OCI-LY3 (cell line): Measurements from ENCODE around the gene FGD1.

Experiments
- H2AFZ ChIP-seq: fragments of 200-600, 300-600 bp; shearing (Covaris generic); 2 replicates; pipeline ENCODE4 v1.6.0; 2014; ENCODE audit warnings: antibody characterized with exemption, low read depth, low read length
- H3K27ac ChIP-seq: fragments of 200-600, 300-600 bp; sonication (generic); 2 replicates; pipeline ENCODE4 v1.5.1; 2014; ENCODE audit warnings: mild to moderate bottlenecking, low read length, moderate library complexity, mixed read lengths
- H3K27me3 ChIP-seq: fragments of 200-600, 300-600 bp; sonication (generic); 2 replicates; pipeline ENCODE4 v1.6.1; 2014; ENCODE audit warnings: low read depth, low read length, mixed read lengths
- H3K36me3 ChIP-seq: fragments of 200-600, 300-600 bp; sonication (generic); replicated peaks from 2 replicates; pipeline ENCODE3; 2014; ENCODE audit warnings: low read depth, low read length, mixed read lengths
- H3K4me1 ChIP-seq: fragments of 300-600, 200-600 bp; sonication (generic); 2 replicates; pipeline ENCODE4 v1.6.1; 2014; ENCODE audit warnings: low read length, mixed read lengths
- H3K4me2 ChIP-seq: fragments of 200-600, 300-600 bp; sonication (generic); 2 replicates; pipeline ENCODE4 v1.6.1; 2014; ENCODE audit warnings: low read length, mixed read lengths
- H3K4me3 ChIP-seq: fragments of 300-600, 200-600 bp; sonication (generic); 2 replicates; pipeline ENCODE4 v1.5.1; 2014; ENCODE audit warnings: antibody characterized with exemption, mild to moderate bottlenecking, low read length, moderate library complexity
- H3K79me2 ChIP-seq: fragments of 300-600, 200-600 bp; shearing (Covaris generic); 2 replicates; pipeline ENCODE4 v1.6.1; 2014; ENCODE audit warnings: mild to moderate bottlenecking, low read length, mixed read lengths
- H3K9ac ChIP-seq: fragments of 300-600, 200-600 bp; shearing (Covaris generic); 2 replicates; pipeline ENCODE4 v1.6.0; 2014; ENCODE audit warnings: mild to moderate bottlenecking, low read length, moderate library complexity
- H3K9me3 ChIP-seq: fragments of 200-600, 300-600 bp; shearing (Covaris generic); 2 replicates; pipeline ENCODE4 v1.6.1; 2014; ENCODE audit warnings: low read length, mixed read lengths; ENCODE audit not compliant: insufficient read depth
- H4K20me1 ChIP-seq: fragments of 200-600, 300-600 bp; sonication (generic); 2 replicates; pipeline ENCODE4 v1.6.1; 2016; ENCODE audit warnings: low read length, mixed read lengths; ENCODE audit not compliant: insufficient read depth
- EZH2phosphoT487 ChIP-seq: fragments of 200-600 bp; shearing (Covaris generic); IDR thresholded peaks from 2 replicates; pipeline ENCODE4 v1.6.1; 2018; ENCODE audit warnings: antibody characterized with exemption, mixed run types, low read depth
- TF ChIP-seq, protein P1 (sequence below): fragments of 200-600, 300-600 bp; sonication (generic); IDR thresholded peaks from 2 replicates; pipeline ENCODE4 v1.5.1; 2014; ENCODE audit warnings: antibody characterized with exemption, low read length, low read depth

The FGD1 gene

DNA sequence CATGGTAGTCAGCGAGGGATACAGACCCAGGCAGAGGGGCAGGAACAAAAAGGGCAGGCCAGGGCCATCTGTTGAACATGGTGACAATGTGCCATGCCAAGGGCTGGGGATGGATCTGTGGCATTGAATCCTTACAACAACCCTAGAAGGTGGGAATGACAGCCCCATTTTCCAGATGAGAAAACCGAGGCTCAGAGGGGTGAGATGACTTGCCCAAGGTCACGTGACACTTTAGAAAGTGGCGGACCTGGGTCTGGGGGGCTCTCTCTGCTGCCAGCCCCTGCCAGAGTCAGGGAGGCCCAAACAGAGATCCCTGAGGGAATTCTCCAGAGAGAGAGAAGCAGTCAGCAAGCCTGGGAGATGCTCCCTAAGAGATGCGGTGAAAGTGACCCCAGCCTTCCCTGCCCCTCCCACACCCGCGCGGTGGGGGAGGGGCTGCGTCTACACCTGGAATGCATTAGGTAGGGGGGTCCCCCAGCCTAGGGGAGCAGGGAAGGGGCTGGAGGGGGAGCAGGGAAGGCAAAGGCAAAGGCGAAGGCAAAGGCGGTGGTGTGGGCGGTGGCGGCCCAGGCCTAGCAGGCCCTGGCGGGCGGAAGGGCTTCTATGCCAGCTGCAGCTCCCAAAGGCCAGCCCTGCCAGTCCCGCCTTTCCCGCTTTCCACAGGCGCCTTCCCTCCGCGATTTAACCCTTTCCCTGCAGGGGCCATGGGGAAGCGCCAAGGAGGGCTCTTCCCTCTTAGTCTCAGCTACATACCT, 13.0 kb downstream of the FGD1 start:
- no peaks in the 10 kb centered on the region for H3K9me3 ChIP-seq
- H2AFZ ChIP-seq = no peak overlapping the region
- H3K4me3 ChIP-seq = no peak overlapping the region
- no peaks in the 10 kb centered on the region for H4K20me1 ChIP-seq
- H3K4me1 ChIP-seq = no peaks in the 10 kb centered on the region
- H3K4me2 ChIP-seq = no peak overlapping the region
- no peaks in the 10 kb centered on the region for H3K79me2 ChIP-seq
- H3K27ac ChIP-seq = no peak overlapping the region
- H3K36me3 ChIP-seq = no peaks in the 10 kb centered on the region
- H3K9ac ChIP-seq = no peak overlapping the region
- TF ChIP-seq, protein P1, sequence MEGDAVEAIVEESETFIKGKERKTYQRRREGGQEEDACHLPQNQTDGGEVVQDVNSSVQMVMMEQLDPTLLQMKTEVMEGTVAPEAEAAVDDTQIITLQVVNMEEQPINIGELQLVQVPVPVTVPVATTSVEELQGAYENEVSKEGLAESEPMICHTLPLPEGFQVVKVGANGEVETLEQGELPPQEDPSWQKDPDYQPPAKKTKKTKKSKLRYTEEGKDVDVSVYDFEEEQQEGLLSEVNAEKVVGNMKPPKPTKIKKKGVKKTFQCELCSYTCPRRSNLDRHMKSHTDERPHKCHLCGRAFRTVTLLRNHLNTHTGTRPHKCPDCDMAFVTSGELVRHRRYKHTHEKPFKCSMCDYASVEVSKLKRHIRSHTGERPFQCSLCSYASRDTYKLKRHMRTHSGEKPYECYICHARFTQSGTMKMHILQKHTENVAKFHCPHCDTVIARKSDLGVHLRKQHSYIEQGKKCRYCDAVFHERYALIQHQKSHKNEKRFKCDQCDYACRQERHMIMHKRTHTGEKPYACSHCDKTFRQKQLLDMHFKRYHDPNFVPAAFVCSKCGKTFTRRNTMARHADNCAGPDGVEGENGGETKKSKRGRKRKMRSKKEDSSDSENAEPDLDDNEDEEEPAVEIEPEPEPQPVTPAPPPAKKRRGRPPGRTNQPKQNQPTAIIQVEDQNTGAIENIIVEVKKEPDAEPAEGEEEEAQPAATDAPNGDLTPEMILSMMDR = no peak
- TF ChIP-seq EZH2phosphoT487 = no peak
- H3K27me3 ChIP-seq = no peaks in the 10 kb centered on the region

DNA sequence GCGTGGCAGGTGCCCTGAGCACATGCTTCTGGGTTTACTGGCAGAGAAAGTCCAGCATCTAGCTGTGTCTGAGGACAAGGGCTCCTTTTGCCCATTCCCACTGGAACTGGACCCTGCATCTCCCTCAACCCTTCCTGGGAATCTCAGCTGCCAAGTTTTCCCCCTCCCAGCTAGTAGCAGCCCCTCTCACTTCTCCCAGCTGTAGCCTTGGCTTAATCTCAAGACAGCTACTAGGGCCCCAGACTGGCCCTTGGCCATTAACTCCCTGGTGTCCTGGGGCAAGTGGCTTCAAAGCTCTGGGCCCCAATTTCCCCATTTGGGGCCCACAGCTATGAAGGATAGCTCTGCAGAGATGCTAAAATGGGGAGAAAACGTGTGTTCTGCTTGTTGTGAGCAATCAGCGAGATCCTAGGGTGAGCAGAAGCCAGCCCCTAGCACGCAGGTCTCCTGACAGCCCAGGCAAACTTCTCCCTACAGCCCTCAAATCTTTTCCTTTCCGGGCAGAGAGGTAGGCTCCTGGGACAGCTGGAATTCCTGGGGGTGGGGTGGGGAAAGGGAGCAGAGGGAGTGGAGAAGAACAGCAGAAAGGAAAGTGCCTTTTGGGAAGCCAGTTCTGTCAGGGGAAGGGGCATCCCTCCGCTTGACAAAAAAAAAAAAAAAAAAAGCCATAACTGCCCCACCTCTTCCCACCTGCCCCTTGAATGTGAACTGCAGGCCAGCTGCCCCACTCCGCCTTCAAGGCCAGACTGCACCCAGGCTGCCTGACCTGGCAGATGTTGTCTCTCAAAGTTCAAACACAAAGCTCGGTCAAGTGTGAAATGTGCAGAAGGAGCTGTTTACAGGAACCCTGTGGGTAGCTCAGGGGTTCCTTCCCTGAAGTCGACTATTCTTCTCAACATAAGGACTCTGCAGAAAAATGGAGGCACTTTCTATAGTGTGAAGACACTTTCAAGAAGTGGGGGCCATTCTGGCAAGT, 16.6 kb downstream of the FGD1 start:
- Histone ChIP-seq H3K27ac (no peak overlapping the region), H2AFZ (no peak overlapping the region), H3K4me3 (no peak overlapping the region), H3K79me2 (no peaks in the 10 kb centered on the region), H3K4me1 (no peaks in the 10 kb centered on the region), H3K27me3 (no peaks in the 10 kb centered on the region), H3K4me2 (no peak overlapping the region), H4K20me1 (no peaks in the 10 kb centered on the region), H3K9me3 (no peaks in the 10 kb centered on the region), H3K36me3 (no peaks in the 10 kb centered on the region), H3K9ac (no peak overlapping the region)
- TF ChIP-seq EZH2phosphoT487 = no peak
- TF ChIP-seq, protein P1 = no peak

DNA sequence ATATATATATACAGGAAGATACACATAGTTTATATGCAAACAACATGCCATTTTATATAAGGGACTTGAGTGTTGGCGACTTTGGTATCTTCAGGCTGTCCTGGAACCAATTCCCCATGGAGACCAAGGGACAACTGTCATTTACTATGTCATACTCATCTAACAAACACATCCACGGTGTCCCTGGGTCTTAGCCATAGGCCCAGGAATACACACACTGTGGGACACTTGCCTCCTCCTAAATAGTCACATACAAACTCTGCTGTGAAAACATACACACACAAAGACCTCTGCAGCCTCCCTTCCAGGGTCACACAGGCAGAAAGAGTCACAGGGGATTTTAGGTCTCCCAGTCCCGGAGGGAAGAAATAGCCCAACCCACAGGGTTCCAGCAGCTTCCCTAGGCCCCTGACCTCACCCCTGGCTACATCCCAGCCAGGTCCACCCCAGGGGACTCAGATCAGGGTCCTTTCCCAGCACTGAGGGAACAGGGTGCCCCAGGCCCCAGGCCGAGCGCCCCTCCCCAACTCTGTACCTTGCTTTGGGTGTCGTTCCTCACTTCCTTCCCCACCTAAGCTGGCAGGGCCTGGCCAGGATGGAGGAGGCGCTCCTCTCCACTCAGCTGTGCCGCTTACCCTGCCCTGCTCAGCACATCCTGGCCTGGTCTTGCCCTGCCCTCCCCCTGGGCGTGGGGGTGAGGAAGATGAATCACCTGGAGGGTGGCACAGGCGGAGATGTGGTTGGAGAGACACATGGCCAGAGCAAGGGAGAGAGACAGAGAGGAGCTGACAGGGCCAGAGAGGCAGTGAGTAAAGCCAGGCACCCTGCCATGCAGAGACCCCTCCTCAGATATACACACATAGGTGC, 21.8 kb downstream of the FGD1 start:
- no peaks in the 10 kb centered on the region for H3K27me3 ChIP-seq
- no peak overlapping the region for H2AFZ ChIP-seq
- no peak overlapping the region for H3K4me3 ChIP-seq

More for the DNA sequence above, 21.8 kb downstream of the FGD1 start:
- Histone ChIP-seq H3K79me2 (no peaks in the 10 kb centered on the region), H3K4me2 (no peak overlapping the region), H3K36me3 (no peaks in the 10 kb centered on the region), H3K9ac (no peak overlapping the region), H4K20me1 (no peaks in the 10 kb centered on the region), H3K27ac (no peak overlapping the region), H3K9me3 (no peaks in the 10 kb centered on the region), H3K4me1 (no peaks in the 10 kb centered on the region)
- TF ChIP-seq, protein P1 = no peak
- TF ChIP-seq EZH2phosphoT487 = no peak
